HG02852 (cell line): ENCODE data around the gene THEMIS2.
"Not testable (repeated sequence)": the region's sequence is repeated elsewhere in the genome, so short reads cannot be mapped to it uniquely, and the experiment has no call there.

Source experiments
- ATAC-seq: cut with Tn5 transposase; IDR thresholded peaks from one replicate; pipeline ENCODE4 v1.9.1; 2021; ENCODE audit warnings: mild to moderate bottlenecking, moderate library complexity; ENCODE audit not compliant: unreplicated experiment

THEMIS2 gene

DNA sequence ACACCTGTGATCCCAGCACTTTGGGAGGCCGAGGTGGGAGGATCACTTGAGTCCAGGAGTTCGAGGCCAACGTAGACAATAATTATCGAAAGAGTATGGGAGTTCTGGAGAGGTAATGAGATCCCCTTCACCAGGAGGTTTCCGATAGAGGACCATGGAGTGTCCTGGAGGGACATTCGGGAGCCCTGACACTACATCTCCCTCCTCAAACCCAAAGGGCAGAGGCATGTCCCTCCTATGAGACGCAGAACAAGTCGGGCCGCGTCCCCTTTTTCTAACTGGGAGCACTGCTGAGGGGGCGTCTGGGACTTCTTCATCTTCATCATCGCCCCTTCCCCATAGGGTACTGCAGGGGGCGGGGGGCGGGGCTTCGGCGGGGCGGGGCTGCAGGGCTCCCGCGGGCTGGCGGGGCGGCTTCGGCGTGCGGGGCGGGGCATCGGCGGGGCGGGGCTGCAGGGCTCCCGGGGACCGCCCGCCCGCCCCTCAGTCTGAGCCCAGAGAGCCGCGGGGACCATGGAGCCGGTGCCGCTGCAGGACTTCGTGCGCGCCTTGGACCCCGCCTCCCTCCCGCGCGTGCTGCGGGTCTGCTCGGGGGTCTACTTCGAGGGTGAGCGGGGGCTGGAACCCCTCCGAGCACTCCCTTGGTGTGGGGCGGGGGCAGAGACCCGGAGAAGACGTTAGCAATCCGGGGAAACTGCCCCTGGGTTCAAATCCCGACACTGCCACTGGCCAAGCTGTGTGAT is at the start of gene THEMIS2:
Gene THEMIS2 (plus strand): TSS at position 486 of the 743 bp plus-strand sequence. CDS start 28 bp downstream, at position 514.
- no peak for ATAC-seq

DNA sequence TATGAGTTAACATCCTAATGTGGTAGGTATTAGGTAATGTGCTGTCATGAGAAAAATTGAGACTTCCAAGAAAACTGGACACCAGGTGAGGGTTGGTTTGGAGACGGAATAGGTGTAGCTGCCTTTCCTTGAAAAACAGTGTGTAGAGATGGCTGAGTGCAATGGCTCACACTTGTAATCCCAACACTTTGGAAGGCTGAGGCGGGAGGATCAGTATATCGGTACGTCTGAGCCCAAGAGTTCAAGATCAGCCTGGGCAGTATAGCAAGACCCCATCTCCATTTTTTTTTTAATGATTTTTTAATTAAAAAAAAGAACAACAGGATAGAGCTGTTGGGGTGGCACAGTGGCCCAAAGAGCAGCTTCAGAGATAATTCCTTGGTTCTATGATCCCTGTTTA is 48.6 kb upstream of the THEMIS2 start:
- ATAC-seq = no peak

- ATAC-seq = no peak
These were observed 47.9 kb upstream of the THEMIS2 start for GRCh38 chr1:27824411-27824810.

GRCh38 chr1:27829339-27829960 is 42.9 kb upstream of the THEMIS2 start:
- ATAC-seq = not testable (repeated sequence)

DNA sequence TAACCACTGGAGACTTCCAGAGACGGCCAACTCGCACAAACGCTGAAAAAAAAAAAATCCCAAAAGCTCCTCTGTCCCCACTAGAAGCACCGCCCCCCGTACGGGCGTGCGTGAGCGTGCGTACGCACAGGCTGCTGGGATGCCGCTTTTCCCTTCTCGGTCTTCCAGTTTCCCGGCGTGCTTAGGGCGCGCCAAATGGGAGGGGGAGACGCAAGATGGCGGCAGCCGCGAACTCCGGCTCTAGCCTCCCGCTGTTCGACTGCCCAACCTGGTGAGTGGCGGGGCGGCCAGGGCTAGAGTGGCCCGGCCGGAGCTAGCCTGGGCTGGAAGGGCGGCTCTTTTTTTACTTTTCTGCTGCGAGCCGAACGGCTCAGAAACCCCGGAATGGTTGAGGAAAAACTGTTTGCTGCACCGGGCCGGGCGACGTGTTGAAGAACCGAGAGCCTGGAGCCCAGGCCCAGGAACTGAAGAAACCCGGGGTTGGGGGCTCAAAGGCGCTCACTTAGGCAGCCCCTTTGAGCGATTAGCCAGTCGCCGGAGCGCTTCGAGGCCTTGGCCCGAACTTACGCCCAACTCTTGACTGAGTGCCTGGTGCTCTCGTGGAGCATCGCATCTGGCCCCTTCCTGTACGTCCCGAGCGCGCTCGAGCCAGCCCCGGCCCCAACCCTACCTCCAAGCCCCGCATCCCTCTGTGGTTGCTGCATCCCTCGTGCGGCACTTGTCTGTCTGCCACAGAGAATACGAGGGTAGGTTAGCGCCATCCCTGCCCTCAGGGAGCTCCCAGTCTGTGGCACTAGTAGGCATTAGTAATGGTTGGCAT is 41.5 kb upstream of the THEMIS2 start, which contains the start of gene PPP1R8:
Gene PPP1R8 (plus strand): TSS at position 162 of the 820 bp plus-strand sequence. CDS start 54 bp downstream, at position 216.
- ATAC-seq = peak; percentile 96

DNA sequence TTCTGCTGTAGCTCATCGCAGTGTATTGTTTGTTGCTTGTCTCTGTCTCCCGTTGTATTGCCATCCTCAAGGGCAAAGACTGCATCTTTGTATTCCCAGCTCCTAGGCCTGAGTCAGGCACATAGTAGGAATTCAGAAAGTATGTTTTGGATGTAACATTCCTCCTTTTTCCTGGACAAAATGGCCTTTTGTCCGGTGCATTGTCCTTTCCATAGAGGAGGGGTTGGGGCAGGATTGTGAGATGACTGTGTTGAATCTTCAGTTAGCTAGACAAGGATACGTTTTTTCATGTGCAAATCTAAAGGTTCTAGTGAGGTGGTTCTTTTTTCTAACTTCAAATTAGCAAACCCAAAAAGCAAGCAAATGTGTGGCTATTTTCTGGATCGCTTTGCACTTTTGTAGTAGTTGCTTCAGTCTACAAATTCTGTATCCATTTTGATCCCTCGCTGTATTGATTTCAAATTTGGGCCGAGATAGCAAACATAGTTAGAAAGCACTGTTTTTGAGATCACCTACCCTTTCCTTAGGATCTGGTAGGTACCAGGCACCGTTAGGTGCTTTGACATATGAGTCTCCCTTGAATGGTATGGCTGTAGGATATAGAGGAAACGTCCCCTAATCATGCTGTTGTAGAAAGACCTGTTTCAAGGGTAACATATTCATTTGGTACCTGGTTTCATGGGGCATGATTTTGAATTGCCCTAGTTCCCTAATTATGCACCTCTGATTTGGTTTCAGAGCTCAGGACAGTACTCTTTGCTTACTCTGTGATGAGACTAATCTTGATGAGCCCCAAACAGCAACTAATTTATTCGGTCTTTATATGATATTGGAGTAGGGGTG is 40.6 kb upstream of the THEMIS2 start:
- ATAC-seq = no peak

GRCh38 chr1:27832762-27833161 is 39.6 kb upstream of the THEMIS2 start:
- no peak for ATAC-seq

- ATAC-seq = no peak
These were observed 38.9 kb upstream of the THEMIS2 start for GRCh38 chr1:27833470-27833869.

DNA sequence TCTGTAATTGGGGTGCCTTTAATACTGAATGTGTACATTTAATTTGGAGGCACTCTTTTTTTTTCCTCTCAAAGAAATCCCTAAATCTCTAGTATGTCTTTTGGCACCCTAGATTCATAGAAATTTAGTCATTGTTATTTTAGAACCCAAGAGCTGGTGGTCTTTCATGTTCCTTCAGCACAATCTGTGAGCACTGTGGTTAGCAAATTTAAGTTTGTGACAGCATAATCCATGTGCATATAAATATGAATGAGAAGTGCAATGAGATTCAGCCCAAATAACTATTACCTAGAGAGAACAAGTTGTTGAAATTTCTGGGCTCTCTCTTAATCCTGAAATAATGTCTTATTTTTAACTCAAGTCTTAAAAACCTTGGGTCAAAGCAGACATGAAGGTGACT is 37.3 kb upstream of the THEMIS2 start:
- no peak for ATAC-seq

DNA sequence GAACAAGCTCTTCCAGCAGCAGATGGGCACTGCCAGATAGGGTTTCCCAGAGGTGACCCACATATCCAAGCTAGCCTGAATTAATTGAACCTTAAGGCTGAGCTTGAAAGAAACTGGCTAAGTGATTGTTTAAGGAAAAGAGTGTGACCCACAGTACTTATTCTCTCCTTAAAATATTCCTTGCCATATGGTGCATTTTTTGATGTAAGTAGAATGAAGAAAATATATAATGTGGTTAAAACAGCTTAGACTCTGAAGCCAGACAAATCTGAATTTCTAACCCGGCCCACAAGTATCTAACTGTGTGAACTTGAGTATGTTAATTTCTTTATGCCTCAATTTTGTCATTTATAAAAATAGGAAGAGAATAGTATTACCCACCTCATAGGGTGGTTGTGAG is 36.8 kb upstream of the THEMIS2 start:
- ATAC-seq = no peak

DNA sequence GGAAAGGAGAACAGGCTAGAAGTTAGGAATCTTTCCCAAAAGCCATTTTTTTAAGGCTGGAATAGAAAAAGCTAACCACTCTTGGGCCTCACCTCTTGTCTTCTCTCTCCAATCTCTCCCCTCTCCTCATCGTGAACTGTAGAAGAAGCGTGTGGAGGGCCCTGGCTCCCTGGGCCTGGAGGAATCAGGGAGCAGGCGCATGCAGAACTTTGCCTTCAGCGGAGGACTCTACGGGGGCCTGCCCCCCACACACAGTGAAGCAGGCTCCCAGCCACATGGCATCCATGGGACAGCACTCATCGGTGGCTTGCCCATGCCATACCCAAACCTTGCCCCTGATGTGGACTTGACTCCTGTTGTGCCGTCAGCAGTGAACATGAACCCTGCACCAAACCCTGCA is 22.4 kb upstream of the THEMIS2 start:
- no peak for ATAC-seq

DNA sequence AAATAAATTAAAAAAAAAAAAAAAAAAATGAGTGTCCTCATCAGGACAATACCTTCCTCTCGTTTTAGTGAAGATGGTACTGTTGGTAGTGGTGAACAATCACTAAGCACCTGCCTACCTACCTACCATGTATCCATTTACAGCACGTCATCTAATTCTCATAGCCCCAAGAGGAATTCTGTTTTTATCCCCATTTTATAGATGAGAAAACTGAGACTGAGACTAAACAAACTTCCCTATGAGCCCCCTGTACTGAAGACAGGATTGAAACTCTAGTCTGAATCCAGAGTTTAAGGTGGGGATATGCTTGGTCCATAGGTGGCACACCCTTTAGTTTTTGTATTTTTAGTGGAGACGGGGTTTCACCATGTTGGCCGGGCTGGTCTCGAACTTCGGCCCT is 17.3 kb upstream of the THEMIS2 start:
- no peak for ATAC-seq

DNA sequence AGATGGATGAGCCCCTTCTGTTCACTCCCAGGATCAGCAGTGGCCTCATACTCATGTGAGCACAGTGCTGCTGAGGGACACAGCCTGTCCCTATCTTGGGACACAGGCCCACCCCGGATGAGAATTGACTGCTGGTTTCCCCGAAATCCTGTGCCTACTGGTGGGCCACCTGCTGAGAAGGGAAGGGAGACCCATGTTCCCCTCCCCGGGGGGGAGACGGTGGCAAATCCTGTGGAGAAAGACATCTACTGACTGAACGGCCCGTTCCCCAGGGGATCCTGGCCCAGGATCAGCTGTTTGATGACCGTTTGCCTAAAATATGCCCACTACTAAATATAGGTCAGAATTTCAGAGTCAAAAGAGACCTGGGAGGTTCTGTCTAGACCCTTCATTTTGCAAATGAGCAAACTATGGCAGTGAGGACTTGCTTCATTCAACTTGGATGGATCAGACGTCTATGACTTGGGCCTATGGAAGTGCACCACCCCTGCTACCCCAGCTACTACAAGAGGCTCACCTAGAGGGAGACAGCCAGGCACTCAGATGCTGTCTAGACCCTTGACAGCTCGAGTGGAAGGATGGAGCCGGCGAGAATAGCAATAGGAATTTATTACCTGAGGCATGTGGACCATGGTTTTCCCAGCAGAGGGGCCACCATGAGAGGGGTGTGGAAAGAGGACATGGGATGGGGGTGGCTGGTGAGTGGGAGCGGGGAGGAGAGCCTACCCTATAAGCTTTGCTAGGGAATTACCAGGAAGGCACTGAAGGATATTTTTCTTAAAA is 15.6 kb upstream of the THEMIS2 start:
- no peak for ATAC-seq

DNA sequence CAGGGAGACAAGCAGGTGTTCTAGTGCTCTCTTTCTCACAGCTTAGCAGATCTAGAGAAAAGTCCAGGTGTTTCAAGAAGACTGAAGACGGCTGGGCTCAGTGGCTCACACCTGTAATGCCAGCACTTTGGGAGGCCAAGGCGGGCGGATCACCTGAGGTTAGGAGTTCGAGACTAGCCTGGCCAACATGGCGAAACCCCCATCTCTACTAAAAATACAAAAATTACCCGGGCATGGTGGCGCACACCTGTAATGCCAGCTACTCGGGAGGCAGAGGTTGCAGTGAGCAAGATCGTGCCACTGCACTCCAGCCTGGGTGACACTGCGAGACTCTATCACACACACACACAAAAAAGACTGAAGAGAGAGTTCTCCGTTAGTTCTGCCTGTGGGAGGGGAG is 14.8 kb upstream of the THEMIS2 start:
- ATAC-seq = not testable (repeated sequence)

GRCh38 chr1:27858072-27858948 is 14.0 kb upstream of the THEMIS2 start:
- ATAC-seq = no peak

DNA sequence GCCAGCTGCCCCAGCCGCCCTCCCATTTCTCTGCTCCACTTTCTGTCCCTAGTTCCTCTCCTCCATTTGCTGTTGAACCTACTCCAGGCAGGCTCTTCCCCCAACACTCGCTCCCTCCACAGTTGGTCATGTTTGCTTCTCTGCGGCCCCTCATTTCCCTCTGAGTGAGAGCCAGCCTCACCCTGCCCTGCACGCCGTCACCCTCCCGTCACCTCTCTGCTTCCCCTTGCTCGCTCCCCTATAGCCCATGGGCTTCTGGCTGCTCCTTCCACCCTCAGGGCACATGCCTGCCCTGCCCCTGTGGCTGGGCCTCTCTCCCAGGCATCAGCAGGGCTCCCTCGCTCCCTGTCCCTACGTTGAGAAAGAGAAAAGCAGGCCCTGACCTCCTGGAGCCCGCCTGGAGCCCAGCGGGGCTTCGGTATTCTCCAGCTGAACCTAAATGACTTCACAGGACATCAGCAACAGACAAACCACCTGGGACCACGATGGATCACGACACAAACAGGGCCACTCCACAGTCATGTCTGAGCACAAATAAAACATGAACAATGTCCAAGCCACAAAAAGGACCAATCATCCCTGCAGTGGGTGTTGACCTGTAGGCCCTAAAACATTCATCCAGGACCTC is 13.3 kb upstream of the THEMIS2 start:
- no peak for ATAC-seq

DNA sequence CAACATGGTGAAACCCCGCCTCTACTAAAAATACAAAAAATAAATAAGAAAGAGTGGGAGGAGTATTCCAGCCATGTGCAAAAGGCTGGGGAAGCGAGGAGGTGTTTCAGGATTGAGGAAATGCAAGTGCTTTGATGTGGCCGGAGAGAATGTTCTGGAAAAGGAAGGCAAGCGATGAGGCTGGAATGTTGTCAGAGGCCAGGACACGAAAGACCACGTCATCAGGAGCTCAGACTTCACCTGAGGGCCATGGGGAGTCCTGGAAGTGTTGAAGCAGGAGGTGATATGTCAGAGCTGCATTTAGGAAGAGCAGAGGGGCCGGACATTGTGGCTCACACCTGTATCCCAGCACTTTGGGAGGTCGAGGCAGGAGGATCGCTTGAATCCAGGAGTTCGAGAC is 10.9 kb upstream of the THEMIS2 start:
- no peak for ATAC-seq

GRCh38 chr1:27862004-27862403 is 10.3 kb upstream of the THEMIS2 start:
- ATAC-seq = no peak
